Activated T-cell treated with anti-CD3 and anti-CD28 coated beads for 48 hours (primary cell): ENCODE data around the gene AUTS2.

Source experiments
- DNase-seq: peaks from one replicate; pipeline ENCODE4 v3.0.0-alpha.2; 2020; ENCODE audit warnings: low read depth

AUTS2 gene

GRCh38 chr7:70384024-70384423 lies 785.7 kb downstream of the AUTS2 start:
- DNase-seq, result no peak

GRCh38 chr7:70384891-70385290 lies 786.6 kb downstream of the AUTS2 start:
- DNase-seq, result no peak

GRCh38 chr7:70387217-70387616 lies 788.9 kb downstream of the AUTS2 start:
- DNase-seq, result no peak

DNA sequence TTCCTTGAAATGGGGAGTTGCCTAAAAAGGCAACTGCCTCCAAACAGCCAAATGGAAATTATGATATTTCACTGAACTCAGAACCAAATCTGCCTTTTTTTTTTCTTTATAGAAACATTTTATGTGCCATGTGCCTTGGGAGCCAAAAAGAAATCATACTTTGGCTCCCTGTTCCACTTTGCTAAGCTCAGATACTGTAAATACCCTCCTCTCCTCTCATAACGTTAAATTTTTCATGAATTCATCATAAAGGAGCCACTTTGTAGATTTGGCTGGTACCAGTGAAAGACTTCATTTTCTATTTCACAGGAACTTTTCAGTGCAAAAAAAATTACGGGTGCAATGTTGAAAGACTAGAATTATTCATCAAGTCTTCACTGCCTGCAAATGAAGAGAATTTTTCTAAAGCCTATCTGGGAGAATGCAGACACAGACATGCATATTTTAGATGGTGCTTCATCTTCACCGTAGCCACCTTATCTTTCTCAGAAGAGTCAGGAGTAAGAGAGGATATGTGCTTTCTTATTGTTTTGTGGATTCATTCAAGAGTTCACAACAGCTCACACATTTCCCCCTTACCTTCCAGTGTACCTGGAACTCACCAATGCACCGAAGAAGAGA lies 791.4 kb downstream of the AUTS2 start:
- no peak for DNase-seq

- no peak for DNase-seq
Observed at GRCh38 chr7:70390251-70390650, 792.0 kb downstream of the AUTS2 start.

DNA sequence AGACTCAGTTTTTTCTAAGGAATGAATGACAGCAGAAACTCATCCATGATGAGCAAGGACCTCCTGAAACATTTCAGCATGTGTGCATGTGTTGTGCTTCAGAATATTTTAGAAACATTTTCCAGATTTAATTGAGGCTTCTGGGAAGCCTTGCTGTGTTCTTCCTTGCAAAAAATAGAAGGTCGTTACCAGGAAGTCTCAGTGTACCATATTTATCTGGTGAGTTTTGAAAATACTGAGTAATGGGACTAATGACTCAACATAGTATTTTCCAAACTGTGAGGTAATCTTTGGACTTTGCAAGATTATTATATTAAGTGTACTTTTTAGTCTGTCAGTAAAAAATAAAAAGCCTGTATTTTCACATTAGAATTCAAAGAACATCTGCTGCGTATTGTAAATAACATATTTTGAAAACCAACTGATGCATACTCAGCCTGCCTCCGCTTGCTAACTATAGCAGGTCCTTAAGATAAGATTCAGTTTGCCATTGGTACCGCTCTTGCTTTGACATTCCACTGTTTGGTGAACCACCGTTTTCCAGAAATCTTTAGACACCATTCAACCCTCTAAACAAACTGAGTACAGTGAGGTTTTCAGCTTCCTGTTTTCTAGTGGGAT lies 794.1 kb downstream of the AUTS2 start:
- DNase-seq, result no peak

DNA sequence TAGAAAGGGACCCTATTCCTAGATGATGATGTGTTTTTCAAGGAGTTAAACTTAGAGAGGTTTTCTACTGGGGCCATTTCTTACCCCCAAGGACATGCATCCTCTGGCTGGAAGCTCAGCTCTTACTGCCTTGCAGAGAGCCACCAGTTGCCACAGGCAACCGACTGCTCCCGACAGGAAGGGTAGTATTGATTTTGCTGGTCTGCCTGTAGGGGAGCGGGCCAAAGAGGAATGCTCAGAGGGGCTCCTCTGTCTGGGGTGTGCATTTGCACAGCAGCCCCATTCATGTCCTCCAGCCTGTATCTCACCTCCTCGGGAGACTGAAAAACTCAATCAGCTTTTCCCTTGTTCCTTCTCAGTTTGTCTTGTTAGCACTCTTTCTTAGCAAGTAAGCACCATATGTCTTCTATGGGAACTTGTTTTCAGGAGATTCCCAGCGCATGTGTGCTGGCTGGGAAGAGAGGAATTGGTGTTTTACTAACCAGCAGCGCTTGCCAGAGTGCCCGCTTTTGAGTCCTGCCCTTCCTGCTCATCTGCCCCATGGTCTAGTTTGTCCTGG lies 794.7 kb downstream of the AUTS2 start:
- no peak for DNase-seq

GRCh38 chr7:70393956-70394355 lies 795.7 kb downstream of the AUTS2 start:
- DNase-seq, result no peak

- DNase-seq, result no peak
Observed at GRCh38 chr7:70400829-70401380, 802.6 kb downstream of the AUTS2 start.

- no peak for DNase-seq
Observed at GRCh38 chr7:70402069-70402468, 803.8 kb downstream of the AUTS2 start.

- DNase-seq, result no peak
Observed at GRCh38 chr7:70405241-70405640, 807.0 kb downstream of the AUTS2 start.

DNA sequence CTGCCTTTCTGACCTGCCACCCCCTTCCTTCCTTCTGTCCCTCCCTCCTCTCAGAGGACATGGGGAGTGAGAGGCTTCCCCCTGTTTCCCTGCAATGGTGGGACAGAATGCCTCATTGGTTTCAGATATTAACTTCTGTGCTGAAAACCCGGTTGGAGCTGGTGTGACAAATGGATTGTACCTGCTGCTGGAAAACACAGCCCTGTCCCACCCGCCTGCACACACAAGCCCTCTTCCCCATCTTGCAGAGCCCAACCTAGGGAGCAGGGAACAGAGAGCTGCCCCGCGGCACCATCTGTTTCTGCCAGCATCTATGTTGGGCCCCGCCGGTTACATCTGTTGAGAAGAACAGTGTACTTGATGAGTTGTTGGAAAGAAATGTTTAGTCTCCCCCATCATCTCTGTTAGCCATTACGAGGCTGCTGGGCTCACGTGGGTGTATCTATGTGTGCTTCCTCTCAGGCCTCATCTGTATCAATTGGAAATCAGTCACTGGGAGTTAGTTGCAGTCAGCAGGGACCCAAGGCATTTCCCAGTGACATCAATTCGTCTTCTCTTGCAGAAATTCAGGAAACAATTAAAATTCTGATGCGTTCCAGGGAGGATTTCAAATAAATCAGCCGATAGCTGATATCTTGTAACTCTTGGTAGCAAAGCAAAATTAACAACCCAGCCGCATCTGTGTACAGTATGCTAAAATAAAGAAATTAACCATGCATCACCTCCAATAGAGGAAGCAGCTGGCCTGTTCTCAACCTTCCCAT lies 808.1 kb downstream of the AUTS2 start:
- DNase-seq, result no peak

DNA sequence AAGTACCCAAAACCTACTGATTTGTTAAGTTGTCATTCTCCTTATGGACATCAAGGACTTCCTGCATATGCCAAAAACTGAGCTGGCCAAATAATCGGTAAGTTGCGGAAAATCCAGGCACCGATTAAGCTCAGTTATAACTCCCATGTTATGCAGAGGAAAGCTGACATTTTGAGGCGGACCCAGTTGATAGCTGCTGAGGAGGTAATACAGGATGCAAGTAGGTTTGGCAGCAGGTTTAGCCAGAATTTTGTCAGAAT lies 808.6 kb downstream of the AUTS2 start:
- DNase-seq, result no peak

GRCh38 chr7:70408477-70408876 lies 810.2 kb downstream of the AUTS2 start:
- no peak for DNase-seq

DNA sequence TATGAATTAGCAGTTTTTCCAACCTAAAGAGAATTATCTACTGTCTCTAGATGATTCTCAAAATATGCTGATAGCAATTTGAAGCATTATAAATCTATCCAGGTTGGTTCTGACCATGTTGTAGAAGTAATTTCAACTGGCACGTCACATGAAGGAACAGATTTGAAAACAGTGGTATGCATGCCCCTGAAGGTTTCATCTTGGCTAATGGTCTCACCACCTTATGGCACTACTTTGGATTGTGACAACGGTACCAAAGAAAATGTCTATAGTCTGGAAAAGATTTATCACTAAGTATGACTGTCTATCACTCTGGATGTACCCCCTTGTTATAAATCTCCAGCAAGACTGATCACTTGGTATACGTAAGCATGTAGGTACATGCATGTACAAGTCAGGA lies 810.6 kb downstream of the AUTS2 start:
- DNase-seq, result no peak

DNA sequence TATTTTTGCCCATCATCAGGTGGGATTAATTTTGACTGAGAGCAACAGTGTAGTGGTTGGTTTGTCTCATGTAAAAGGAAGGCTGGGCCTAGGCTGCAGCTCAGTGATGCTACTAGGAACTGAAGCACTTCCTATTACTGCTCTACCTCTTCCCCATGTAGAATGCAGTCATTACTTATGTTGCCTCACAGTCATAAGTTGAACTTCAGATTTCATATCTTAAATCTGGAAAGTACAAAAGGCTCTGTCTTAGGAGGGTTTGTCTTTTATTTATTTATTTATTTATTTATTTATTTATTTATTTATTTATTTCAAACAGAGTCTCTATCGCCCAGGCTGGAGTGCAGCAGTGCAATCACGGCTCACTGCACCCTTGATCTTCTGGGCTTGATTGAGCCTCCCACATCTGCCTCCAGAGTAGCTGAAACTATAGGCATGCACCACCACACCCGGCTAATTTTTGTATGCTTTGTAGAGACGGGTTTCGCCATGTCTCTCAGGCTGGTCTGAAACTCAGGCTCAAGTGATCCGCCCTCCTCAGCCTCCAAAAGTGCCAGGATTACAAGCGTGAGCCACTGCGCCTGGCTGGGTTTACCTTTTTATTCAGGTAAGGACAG lies 812.0 kb downstream of the AUTS2 start:
- no peak for DNase-seq

DNA sequence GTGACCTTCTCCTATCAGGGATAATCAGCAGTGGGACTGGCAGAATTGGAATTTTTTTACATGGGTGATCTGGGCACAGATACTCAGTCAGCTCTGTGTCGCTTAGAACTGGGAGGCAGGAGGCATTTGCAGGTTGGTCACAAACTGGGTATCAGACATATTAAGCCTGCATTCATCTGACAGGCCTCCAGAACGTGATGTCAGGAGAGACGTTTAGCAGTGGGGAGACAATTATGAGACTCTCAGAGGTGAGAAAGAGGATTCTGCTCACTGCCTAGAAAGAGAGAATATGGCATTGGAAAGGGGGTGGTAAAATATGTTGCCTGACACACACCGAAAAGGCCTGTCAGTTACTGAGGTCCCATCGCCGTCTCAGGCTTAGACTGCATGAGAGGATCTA lies 816.1 kb downstream of the AUTS2 start:
- DNase-seq, result no peak

DNA sequence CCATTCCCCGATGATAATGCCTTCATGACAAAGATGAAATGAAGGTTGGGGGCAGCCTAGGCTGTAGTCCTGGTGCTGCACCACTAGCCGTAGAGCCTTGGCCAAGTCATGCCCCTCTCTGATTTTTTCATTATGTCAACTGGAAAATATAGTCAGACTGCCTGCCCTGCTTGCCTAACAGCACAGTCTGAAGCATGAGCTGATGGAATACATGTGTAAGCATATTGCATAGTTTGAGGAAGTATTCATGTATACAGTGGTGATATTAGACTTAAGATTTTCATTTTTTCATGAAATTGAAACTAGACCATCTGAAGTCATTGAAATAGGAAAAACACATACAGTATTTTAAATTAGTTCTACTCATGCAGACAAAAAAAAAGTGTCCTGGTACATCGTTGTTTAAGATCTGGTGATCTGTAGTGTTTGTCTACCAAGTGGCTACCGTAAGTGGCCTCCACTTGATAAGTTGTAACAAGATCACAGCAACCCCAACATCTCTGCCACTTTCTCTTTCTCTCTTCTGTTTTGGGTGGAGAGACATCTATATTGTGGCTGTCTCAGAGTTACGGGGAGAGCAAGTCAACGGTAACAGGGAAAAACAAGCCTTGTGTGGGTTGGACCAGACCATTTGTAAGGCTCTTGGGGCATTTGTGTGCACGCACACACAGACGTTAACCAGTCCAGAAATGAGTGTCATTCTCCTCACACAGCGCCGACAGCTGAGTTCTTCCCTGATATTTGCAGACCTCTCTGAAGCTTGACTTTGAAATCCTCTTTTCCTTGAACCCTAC lies 817.1 kb downstream of the AUTS2 start:
- DNase-seq, result no peak

DNA sequence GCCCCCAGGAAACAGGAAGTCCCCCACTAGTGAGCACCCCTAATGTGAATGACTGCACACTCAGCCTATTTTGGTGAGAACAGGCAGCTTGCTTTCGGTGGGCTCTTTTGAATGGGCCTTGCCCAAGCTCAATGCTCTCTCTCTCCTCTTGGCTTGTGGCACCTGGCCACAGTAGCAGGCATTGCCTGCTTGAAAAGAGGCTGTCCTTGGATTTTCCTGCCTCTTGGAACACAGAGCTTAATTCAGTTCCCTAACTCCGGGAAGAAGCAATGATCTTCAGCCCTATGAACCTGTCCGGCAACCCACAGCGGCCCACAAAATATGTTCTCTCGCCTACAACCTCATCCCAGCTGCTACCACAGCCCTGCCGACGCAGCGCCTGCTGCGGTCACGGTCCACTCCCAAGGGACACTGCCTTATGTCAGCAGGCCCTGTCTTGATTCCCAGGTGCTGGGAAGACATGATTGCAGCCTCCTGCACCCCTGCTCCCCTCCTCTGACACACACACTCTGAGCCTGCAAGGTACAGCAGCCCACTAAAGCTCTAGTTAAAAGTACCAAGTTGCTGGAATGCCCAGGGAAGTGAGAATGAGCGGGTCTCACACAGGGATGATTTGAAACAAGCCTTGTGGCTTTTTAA lies 818.2 kb downstream of the AUTS2 start:
- DNase-seq, result no peak

GRCh38 chr7:70416986-70417655 lies 818.8 kb downstream of the AUTS2 start:
- DNase-seq, result no peak
